ENCODE data around the gene BCL2A1.
A peak's percentile ranks its signal among the peaks of the same experiment; 100 is the strongest.
"Not testable (repeated sequence)": the region's sequence is repeated elsewhere in the genome, so short reads cannot be mapped to it uniquely, and the experiment has no call there.

The BCL2A1 gene

GRCh38 chr15:79970624-79971434 lies at the start of gene BCL2A1:
Gene BCL2A1, minus strand, starts transcription at chr15:79971196. Its CDS starts 77 bp downstream, at chr15:79971119.
- peak within 1 kb of the TSS; percentile 38 for H2AFZ ChIP-seq (ENCODE audit: low read depth, low read length, severe bottlenecking)
- H3F3A ChIP-seq (ENCODE audit: insufficient read depth), result no peaks in the 10 kb centered on the region
- H3K27ac ChIP-seq (ENCODE audit: low read depth, low read length), result no peak within 1 kb of the TSS

GRCh38 chr15:80020731-80021130 lies 49.7 kb upstream of the BCL2A1 start:
- Histone ChIP-seq H3K4me2 (ENCODE audit: low read depth, low read length, poor library complexity, severe bottlenecking) (no peak overlapping the region), H3K27ac (ENCODE audit: low read depth, low read length) (no peak overlapping the region), H3F3A (ENCODE audit: insufficient read depth) (no peaks in the 10 kb centered on the region), H3K79me2 (ENCODE audit: insufficient read depth, low read length) (no peaks in the 10 kb centered on the region), H3K27me3 (ENCODE audit: low read length) (no peaks in the 10 kb centered on the region), H3K4me3 (ENCODE audit: insufficient read depth, low read length, poor library complexity, severe bottlenecking) (no peak overlapping the region), H4K20me1 (ENCODE audit: low read depth, low read length) (no peaks in the 10 kb centered on the region), H3K9me2 (replicated peaks; ENCODE audit: insufficient read depth, low read length) (no peaks in the 10 kb centered on the region), H3K36me3 (ENCODE audit: low read length) (no peaks in the 10 kb centered on the region), H2AFZ (ENCODE audit: low read depth, low read length, severe bottlenecking) (no peak overlapping the region), H3K9ac (ENCODE audit: low read length) (no peak overlapping the region), H3K9me3 (ENCODE audit: insufficient read depth, low read length) (no peaks in the 10 kb centered on the region)
- no peak for TF ChIP-seq EZH2phosphoT487 (conservative IDR thresholded peaks at IDR 0.05; ENCODE audit: low read length)
- TF ChIP-seq CTCF (IDR thresholded peaks at IDR 0.05; ENCODE audit: insufficient read depth, low read length, poor library complexity, severe bottlenecking), result no peak

More at GRCh38 chr15:79970624-79971434, at the start of gene BCL2A1:
- Histone ChIP-seq H4K20me1 (ENCODE audit: low read depth, low read length) (no peaks in the 10 kb centered on the region), H3K27me3 (ENCODE audit: low read length) (no peaks in the 10 kb centered on the region), H3K9ac (ENCODE audit: low read length) (no peak within 1 kb of the TSS), H3K79me2 (ENCODE audit: insufficient read depth, low read length) (no peaks in the 10 kb centered on the region), H3K9me3 (ENCODE audit: insufficient read depth, low read length) (no peaks in the 10 kb centered on the region), H3K4me3 (ENCODE audit: insufficient read depth, low read length, poor library complexity, severe bottlenecking) (no peak within 1 kb of the TSS), H3K9me2 (replicated peaks; ENCODE audit: insufficient read depth, low read length) (no peaks in the 10 kb centered on the region), H3K36me3 (ENCODE audit: low read length) (no peaks in the 10 kb centered on the region), H3K4me2 (ENCODE audit: low read depth, low read length, poor library complexity, severe bottlenecking) (peak within 1 kb of the TSS; percentile 27)
- TF ChIP-seq CTCF (IDR thresholded peaks at IDR 0.05; ENCODE audit: insufficient read depth, low read length, poor library complexity, severe bottlenecking) (no peak), EZH2phosphoT487 (conservative IDR thresholded peaks at IDR 0.05; ENCODE audit: low read length) (no peak)

DNA sequence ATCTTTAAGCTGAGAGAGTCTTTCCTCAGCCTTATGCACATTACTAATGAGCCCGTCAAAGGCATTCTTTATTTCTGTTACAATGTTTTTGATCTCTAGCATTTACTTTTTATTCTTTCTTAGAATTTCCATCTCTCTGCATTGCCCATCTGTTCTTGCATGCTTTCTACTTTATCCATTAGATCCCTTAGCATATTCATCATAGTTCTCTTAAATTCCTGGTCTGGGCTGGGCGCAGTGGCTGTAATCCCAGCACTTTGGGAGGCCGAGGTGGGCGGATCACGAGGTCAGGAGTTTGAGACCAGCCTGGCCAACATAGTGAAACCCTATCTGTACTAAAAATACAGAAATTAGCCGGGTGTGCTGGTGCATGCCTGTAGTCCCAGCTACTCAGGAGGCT lies 49.2 kb upstream of the BCL2A1 start:
- not testable (repeated sequence) for H3K27ac ChIP-seq (ENCODE audit: low read depth, low read length); H3K9ac ChIP-seq (ENCODE audit: low read length); H3K9me3 ChIP-seq (ENCODE audit: insufficient read depth, low read length); H3K79me2 ChIP-seq (ENCODE audit: insufficient read depth, low read length); H4K20me1 ChIP-seq (ENCODE audit: low read depth, low read length); H3K27me3 ChIP-seq (ENCODE audit: low read length); H3K4me2 ChIP-seq (ENCODE audit: low read depth, low read length, poor library complexity, severe bottlenecking); H3K36me3 ChIP-seq (ENCODE audit: low read length); H3F3A ChIP-seq (ENCODE audit: insufficient read depth); H3K9me2 ChIP-seq (replicated peaks; ENCODE audit: insufficient read depth, low read length); H3K4me3 ChIP-seq (ENCODE audit: insufficient read depth, low read length, poor library complexity, severe bottlenecking); H2AFZ ChIP-seq (ENCODE audit: low read depth, low read length, severe bottlenecking)

- H3F3A ChIP-seq (ENCODE audit: insufficient read depth), result no peaks in the 10 kb centered on the region
- TF ChIP-seq CTCF (IDR thresholded peaks at IDR 0.05; ENCODE audit: insufficient read depth, low read length, poor library complexity, severe bottlenecking) (no peak), EZH2phosphoT487 (conservative IDR thresholded peaks at IDR 0.05; ENCODE audit: low read length) (no peak)
- H3K9ac ChIP-seq (ENCODE audit: low read length), result no peak overlapping the region
- H3K4me3 ChIP-seq (ENCODE audit: insufficient read depth, low read length, poor library complexity, severe bottlenecking), result no peak overlapping the region
- H3K4me2 ChIP-seq (ENCODE audit: low read depth, low read length, poor library complexity, severe bottlenecking), result no peak overlapping the region
- H2AFZ ChIP-seq (ENCODE audit: low read depth, low read length, severe bottlenecking), result no peak overlapping the region
- no peaks in the 10 kb centered on the region for H3K9me3 ChIP-seq (ENCODE audit: insufficient read depth, low read length)
- no peaks in the 10 kb centered on the region for H4K20me1 ChIP-seq (ENCODE audit: low read depth, low read length)
- no peaks in the 10 kb centered on the region for H3K36me3 ChIP-seq (ENCODE audit: low read length)
- no peaks in the 10 kb centered on the region for H3K79me2 ChIP-seq (ENCODE audit: insufficient read depth, low read length)
- H3K27me3 ChIP-seq (ENCODE audit: low read length), result no peaks in the 10 kb centered on the region
- no peaks in the 10 kb centered on the region for H3K9me2 ChIP-seq (replicated peaks; ENCODE audit: insufficient read depth, low read length)
- H3K27ac ChIP-seq (ENCODE audit: low read depth, low read length), result no peak overlapping the region
Observed at GRCh38 chr15:80019168-80019745, 48.3 kb upstream of the BCL2A1 start.

DNA sequence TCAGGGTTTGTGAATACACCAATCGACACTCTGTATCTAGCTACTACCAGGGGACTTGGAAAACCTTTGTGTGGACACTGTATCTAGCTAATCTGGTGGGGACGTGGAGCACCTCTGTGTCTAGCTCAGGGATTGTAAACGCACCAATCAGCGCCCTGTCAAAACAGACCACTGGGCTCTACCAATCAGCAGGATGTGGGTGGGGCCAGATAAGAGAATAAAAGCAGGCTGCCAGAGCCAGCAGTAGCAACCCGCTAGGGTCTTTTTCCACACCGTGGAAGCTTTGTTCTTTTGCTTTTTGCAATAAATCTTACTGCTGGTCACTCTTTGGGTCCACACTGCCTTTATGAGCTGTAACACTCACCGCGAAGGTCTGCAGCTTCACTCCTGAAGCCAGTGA lies 46.1 kb upstream of the BCL2A1 start:
- not testable (repeated sequence) for H4K20me1 ChIP-seq (ENCODE audit: low read depth, low read length); H3K27ac ChIP-seq (ENCODE audit: low read depth, low read length); H3K36me3 ChIP-seq (ENCODE audit: low read length); H3K9me3 ChIP-seq (ENCODE audit: insufficient read depth, low read length); H3K9ac ChIP-seq (ENCODE audit: low read length); H2AFZ ChIP-seq (ENCODE audit: low read depth, low read length, severe bottlenecking); H3K27me3 ChIP-seq (ENCODE audit: low read length); H3K79me2 ChIP-seq (ENCODE audit: insufficient read depth, low read length); H3K4me3 ChIP-seq (ENCODE audit: insufficient read depth, low read length, poor library complexity, severe bottlenecking); H3K9me2 ChIP-seq (replicated peaks; ENCODE audit: insufficient read depth, low read length); H3F3A ChIP-seq (ENCODE audit: insufficient read depth); H3K4me2 ChIP-seq (ENCODE audit: low read depth, low read length, poor library complexity, severe bottlenecking)

Data from SU-DHL-6 (cell line).